ENCODE data around the gene CACNA2D1.
A peak's percentile ranks its signal among the peaks of the same experiment; 100 is the strongest.
"Not testable (repeated sequence)": the region's sequence is repeated elsewhere in the genome, so short reads cannot be mapped to it uniquely, and the experiment has no call there.

The CACNA2D1 gene

GRCh38 chr7:82158327-82158726 lies 285.2 kb downstream of the CACNA2D1 start:
- no peak for DNase-seq

GRCh38 chr7:82156893-82157292 lies 286.7 kb downstream of the CACNA2D1 start:
- DNase-seq, result no peak

- DNase-seq, result no peak
Measured at GRCh38 chr7:82156168-82156567, 287.4 kb downstream of the CACNA2D1 start.

- no peak for DNase-seq
Measured at GRCh38 chr7:82154728-82155127, 288.8 kb downstream of the CACNA2D1 start.

GRCh38 chr7:82153776-82154175 lies 289.8 kb downstream of the CACNA2D1 start:
- DNase-seq, result peak in 1 of 2 experiments; percentile 8

GRCh38 chr7:82152858-82153257 lies 290.7 kb downstream of the CACNA2D1 start:
- no peak for DNase-seq

- DNase-seq, result no peak
Measured at GRCh38 chr7:82146491-82146890, 297.1 kb downstream of the CACNA2D1 start.

GRCh38 chr7:82142263-82142864 lies 301.2 kb downstream of the CACNA2D1 start:
- DNase-seq, result no peak

GRCh38 chr7:82141427-82141826 lies 302.1 kb downstream of the CACNA2D1 start:
- no peak for DNase-seq

- DNase-seq, result not testable (repeated sequence)
Measured at GRCh38 chr7:82140608-82141007, 303.0 kb downstream of the CACNA2D1 start.

GRCh38 chr7:82131215-82131614 lies 312.4 kb downstream of the CACNA2D1 start:
- no peak for DNase-seq

GRCh38 chr7:82129091-82129490 lies 314.5 kb downstream of the CACNA2D1 start:
- DNase-seq, result no peak

- DNase-seq, result no peak
Measured at GRCh38 chr7:82128546-82128945, 315.0 kb downstream of the CACNA2D1 start.

- no peak for DNase-seq
Measured at GRCh38 chr7:82126576-82126975, 317.0 kb downstream of the CACNA2D1 start.

GRCh38 chr7:82124445-82124844 lies 319.1 kb downstream of the CACNA2D1 start:
- DNase-seq, result no peak

- no peak for DNase-seq
Measured at GRCh38 chr7:82122275-82122674, 321.3 kb downstream of the CACNA2D1 start.

GRCh38 chr7:82114237-82114636 lies 329.3 kb downstream of the CACNA2D1 start:
- no peak for DNase-seq

GRCh38 chr7:82110146-82110840 lies 333.3 kb downstream of the CACNA2D1 start:
- no peak for DNase-seq

- no peak for DNase-seq
Measured at GRCh38 chr7:82109288-82109687, 334.3 kb downstream of the CACNA2D1 start.

- peak in 1 of 2 experiments; percentile 38 for DNase-seq
Measured at GRCh38 chr7:82106201-82106600, 337.4 kb downstream of the CACNA2D1 start.

GRCh38 chr7:82105463-82105862 lies 338.1 kb downstream of the CACNA2D1 start:
- DNase-seq, result peak in 1 of 2 experiments; percentile 3

GRCh38 chr7:82098414-82098813 lies 345.2 kb downstream of the CACNA2D1 start:
- DNase-seq, result no peak

- peak; percentile 97 to 98 for DNase-seq
Measured at GRCh38 chr7:82091126-82091684, 352.4 kb downstream of the CACNA2D1 start.

- no peak for DNase-seq
Measured at GRCh38 chr7:82087099-82087498, 356.5 kb downstream of the CACNA2D1 start.
